Liver (tissue), 3 donors: ENCODE measurements around the gene TFB2M.

ENCODE experiments used
- ATF3 ChIP-seq: IDR thresholded peaks from 2 replicates; pipeline ENCODE4 v1.6.1; 2016; ENCODE audit warnings: antibody characterized with exemption
- CTCF ChIP-seq: fragments of 150-350 bp; IDR thresholded peaks from 2 replicates; pipeline ENCODE4 v1.5.1; 2017; ENCODE audit warnings: improper control_type of control experiment, low read depth, low read length; ENCODE audit not compliant: missing input control
- EGR1 ChIP-seq, 2 donors: IDR thresholded peaks; 2 replicates each; pipeline ENCODE4 v1.6.1; 2016 to 2018; ENCODE audit warnings: antibody characterized with exemption in 2 of 2, low read depth in 2 of 2
- FOXA1 ChIP-seq: IDR thresholded peaks from 2 replicates; pipeline ENCODE4 v1.6.1; 2016; ENCODE audit warnings: antibody characterized with exemption
- GABPA ChIP-seq, 2 donors: IDR thresholded peaks in 1 of 2; conservative IDR thresholded peaks in 1 of 2; 2 replicates each; pipeline ENCODE4 v1.6.1; 2016; ENCODE audit warnings: antibody characterized with exemption in 2 of 2, mild to moderate bottlenecking in 1 of 2, moderate library complexity in 1 of 2
- HNF4A ChIP-seq, 2 donors: conservative IDR thresholded peaks; 2 replicates each; pipeline ENCODE4 v1.6.1; 2016; ENCODE audit warnings: antibody characterized with exemption in 2 of 2, mild to moderate bottlenecking in 2 of 2
- JUND ChIP-seq, 2 donors: IDR thresholded peaks; 2 replicates each; pipeline ENCODE4 v1.6.1; 2016; ENCODE audit warnings: antibody characterized with exemption in 2 of 2
- MAX ChIP-seq: IDR thresholded peaks from 2 replicates; pipeline ENCODE4 v1.6.1; 2016; ENCODE audit warnings: antibody characterized with exemption
- RAD21 ChIP-seq, 2 donors: IDR thresholded peaks; 2 replicates each; pipeline ENCODE4 v1.6.1; 2016; ENCODE audit warnings: antibody characterized with exemption in 2 of 2, mild to moderate bottlenecking in 2 of 2
- REST ChIP-seq: IDR thresholded peaks from 2 replicates; pipeline ENCODE4 v1.6.1; 2016; ENCODE audit warnings: antibody characterized with exemption, mild to moderate bottlenecking
- SP1 ChIP-seq: IDR thresholded peaks from 2 replicates; pipeline ENCODE4 v1.6.1; 2018; ENCODE audit warnings: antibody characterized with exemption, mild to moderate bottlenecking
- TAF1 ChIP-seq: conservative IDR thresholded peaks from 2 replicates; pipeline ENCODE4 v1.6.1; 2016; ENCODE audit warnings: antibody characterized with exemption, mild to moderate bottlenecking
- YY1 ChIP-seq: IDR thresholded peaks from 2 replicates; pipeline ENCODE4 v1.6.1; 2016; ENCODE audit warnings: antibody characterized with exemption, mild to moderate bottlenecking
- ZBTB33 ChIP-seq: IDR thresholded peaks from 2 replicates; pipeline ENCODE4 v1.6.1; 2016; ENCODE audit warnings: antibody characterized with exemption
- donor health status: healthy.
- donor health status: healthy.

GRCh38 chr1:246608616-246609376, 42.7 kb upstream of the TFB2M start:
- TF ChIP-seq CTCF (no peak), EGR1 (IDR thresholded peaks at IDR 0.05; ENCODE audit: low read depth in 2 of 2) (peak in 1 of 2 donors; percentile 31), FOXA1 (no peak), TAF1 (no peak), YY1 (peak; percentile 47), ZBTB33 (no peak), SP1 (peak; percentile 29), REST (no peak), RAD21 (IDR thresholded peaks at IDR 0.05) (peak; percentile 41 to 60), JUND (IDR thresholded peaks at IDR 0.05) (no peak), GABPA (IDR thresholded peaks at IDR 0.05 in 1 of 2, conservative IDR thresholded peaks at IDR 0.05 in 1 of 2) (peak; percentile 14 to 56), MAX (peak; percentile 84), HNF4A (conservative IDR thresholded peaks at IDR 0.05) (peak in 1 of 2 donors; percentile 20), ATF3 (peak; percentile 22)
